GM04504 (cell line): ENCODE measurements around the gene FAHD2A.
"Not testable (repeated sequence)": the region's sequence is repeated elsewhere in the genome, so short reads cannot be mapped to it uniquely, and the experiment has no call there.

Source experiments
- DNase-seq: peaks from one replicate; pipeline ENCODE4 v3.0.0-alpha.2; 2012; ENCODE audit warnings: low read depth

FAHD2A gene

DNA sequence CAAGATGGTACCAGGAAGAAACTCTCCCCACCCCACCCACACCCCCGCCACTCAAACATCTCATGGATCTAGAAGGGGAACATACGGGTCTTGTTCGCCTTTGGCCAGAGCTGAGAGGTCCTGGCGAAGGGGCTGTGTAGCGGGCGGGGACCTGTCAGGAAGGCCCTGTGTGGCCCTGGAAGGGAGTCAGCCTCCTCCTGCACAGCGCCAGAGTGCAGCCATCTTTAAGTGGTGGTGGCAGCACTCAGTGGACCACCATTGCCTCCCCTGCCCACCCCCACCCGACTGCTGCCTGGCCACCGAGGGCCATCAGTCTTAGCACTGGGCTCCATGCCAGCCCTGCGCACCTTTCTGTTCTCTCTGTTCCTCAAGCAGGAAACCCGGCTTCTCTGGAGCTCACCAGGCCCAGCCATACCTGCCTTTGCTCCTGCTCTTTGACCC is 11.6 kb upstream of the FAHD2A start:
- no peak for DNase-seq

DNA sequence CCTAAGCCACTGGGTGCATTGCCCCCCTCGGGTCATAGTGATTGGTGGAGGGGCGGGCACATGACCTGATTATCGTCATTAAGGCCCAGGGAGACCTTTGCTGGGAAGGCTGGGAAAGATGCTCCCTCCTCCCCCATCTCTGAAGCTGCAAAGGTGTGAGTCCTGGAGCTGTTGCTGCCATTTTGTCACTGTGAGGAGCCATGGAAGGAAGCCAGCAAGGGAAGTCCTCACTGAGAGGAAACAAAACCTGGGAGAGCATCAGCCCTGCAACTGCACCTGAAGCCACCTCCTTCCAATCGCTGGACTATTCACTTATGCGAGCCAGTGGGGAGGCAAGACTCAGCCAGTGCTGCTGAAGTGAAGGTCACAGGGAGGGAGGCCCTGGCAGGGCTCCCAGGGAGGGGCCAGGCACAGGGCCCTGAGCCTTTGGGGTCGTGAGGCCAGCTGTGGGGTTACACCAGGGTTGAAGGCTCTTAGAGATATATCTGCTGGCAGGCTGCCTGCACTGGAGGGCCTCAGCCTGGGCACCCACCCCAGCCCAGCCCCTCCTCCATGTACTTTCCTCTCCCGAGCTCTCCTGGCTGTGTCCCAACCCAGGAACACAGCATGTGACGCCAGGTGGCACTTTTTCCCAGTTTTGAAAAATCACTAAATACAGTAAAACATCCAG is 10.7 kb upstream of the FAHD2A start:
- no peak for DNase-seq

DNA sequence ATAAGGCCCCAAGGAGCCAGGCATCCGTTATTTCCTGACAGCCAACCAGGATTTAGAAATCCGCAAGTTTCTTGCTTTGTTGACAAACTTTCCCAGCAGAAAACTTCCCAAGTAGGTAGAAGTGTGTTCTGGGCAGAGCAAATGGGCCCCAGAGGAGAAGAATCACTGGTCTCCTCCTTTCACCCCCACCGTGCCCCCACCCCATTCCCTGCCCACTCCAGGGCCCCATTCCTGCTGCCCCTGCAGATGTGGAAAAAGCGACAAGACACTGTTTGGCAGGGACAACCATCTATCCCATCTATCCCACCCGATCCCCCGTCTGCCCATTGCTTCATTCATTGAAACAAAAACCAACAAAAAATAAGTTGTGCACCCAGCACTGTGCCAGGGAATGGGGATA is 10.2 kb upstream of the FAHD2A start:
- no peak for DNase-seq

DNA sequence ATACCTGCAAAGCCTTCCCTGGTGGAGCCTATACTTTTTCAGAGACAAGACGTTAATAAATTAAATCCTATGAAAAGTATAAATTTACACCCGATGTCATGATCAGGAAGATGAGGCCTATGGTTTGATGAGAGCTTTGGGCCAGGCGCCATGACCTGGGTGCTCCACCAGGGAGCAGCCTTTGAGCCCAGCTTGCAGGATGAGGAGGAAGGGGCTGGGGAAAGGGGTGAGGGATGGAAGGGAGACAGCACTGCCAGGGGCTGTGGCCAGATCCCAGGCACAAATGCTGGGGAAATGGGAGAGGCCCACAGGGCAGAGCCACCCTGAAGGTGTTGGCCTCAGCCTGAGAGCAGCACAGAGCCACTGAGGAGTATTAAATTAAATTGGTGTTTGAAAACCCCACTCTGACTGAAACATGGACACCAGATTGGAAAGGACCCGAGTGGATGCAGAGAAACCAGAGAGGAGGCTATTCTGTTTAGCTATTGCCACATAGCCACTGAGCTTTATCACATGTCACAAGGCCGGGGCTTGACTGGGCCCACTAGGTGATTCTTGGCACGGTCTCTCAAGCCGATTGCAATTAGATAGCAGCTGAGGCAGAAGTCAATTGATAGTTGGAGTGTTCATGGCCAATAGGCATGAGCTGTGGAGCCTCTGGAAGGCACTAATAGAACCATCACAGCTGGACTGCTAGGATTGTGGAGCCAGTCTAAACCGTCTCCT is 9.6 kb upstream of the FAHD2A start:
- DNase-seq: no peak

DNA sequence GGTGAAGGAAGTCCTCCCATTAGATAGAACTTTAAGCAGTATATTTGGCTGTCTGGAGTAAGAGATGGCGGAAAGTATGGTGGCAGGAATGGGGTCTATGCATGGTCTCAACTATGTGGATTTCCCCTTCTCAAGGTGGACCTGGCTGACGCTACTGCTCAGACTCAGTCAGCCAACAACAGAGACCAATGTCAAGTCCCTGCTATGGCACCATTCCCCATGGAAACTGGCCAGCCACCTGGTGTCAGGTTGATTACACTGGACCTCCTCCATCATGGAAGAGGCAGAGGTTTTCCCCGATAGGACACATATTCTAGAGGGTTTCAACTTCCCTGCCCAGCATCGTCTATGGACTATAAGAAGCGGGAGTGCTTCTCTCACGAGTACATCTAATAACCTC is 8.6 kb upstream of the FAHD2A start:
- DNase-seq: no peak

DNA sequence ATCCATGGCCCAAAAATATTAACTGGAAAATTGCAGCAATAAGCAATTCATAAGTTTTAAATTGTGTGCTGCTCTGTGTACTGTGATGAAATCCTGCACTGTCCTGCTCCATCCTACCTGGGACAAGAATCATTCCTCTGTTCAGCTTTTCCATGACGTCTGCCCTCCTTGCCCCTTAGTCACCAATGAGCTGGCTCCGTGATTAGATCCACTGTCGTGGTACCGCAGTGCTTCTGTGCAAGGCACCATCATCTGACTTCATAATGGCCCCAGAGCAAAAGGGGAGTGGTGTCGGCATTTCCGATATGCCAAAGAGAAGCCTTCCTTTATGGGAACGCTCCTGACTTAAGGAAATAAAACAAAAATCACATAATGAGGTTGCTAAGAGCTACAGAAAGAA is 3.4 kb upstream of the FAHD2A start:
- DNase-seq: no peak

DNA sequence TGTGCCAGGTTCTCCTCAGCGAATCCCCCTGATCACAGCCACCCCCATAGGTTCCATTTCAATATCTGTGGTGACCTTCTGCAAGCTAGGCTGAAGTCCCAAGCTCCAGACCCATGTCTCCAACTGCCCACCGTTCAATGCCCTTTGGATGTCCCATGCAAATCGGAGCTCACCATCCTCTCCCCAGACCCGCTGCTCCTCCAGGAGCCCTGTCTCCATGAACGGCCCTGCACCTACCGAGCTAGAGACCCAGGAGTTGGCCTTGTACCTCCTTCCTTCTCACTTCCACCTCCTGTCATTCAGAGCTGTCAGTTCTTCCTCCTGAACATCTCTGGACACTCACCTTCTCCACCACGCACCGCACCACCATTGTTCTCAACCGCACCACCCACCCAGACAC is 1.0 kb upstream of the FAHD2A start:
- DNase-seq: no peak

DNA sequence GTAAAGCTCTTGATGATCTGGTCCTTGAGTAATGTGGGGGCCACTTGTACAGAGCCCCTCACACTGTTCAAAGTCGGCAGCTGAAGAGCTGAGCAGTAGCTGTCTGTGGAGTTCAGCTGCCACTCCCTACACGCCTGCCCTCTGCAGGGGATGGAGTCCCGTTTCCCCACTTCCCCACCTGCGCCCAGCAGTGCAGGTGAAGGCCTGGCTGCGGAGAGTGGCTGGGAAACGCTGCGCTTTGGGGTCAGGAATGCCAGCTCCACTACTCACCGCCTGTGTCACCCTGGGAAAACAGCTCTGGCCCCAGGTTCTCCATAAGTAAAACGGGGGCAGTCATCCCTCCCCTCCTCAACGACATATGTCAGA is 521 bp upstream of the FAHD2A start:
- not testable (repeated sequence) for DNase-seq

DNA sequence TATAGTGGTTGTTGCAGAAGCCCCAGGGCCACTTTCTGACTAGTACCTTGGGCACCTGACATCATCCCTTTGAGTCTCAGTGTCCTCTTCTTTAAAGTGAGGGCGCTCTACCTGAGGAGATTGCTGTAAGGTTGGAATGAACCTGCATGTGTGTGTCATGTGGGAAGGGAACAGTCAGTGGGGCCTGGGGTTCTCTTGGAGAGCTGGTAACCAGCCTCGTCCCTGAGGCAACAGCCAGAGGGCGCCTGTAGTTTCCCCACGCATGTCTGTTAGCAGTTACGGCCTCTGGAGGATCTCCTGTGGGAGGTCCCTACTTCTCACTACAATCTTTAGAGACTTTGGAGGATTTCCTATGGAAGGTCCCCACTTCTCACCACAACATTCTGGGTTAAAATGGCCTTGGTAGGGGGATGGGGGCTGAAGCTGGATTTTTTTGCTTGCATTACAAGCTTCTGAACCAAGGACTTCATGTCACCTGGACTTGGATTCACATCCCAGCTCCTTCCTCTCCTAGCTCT is 755 bp downstream of the FAHD2A start:
- DNase-seq: not testable (repeated sequence)

DNA sequence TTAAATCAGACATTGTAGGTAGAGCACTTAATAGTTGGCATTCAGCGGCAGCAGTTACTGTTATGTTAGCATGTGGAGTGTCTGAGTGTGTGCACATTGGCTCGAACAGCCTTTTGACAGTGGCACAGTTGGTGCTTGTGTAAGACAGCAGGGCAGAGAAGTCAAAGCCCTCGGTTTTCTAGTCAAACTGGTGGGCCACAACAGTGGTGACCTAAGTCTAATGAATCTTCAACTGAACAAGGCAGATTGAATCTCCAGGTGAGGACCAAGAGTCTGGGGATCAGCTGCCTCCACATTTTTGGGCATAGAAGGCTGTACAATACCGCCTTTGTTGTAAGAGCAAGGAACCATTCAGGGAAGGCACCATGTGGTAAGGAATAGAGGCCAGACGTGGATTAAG is 1.3 kb downstream of the FAHD2A start:
- not testable (repeated sequence) for DNase-seq

DNA sequence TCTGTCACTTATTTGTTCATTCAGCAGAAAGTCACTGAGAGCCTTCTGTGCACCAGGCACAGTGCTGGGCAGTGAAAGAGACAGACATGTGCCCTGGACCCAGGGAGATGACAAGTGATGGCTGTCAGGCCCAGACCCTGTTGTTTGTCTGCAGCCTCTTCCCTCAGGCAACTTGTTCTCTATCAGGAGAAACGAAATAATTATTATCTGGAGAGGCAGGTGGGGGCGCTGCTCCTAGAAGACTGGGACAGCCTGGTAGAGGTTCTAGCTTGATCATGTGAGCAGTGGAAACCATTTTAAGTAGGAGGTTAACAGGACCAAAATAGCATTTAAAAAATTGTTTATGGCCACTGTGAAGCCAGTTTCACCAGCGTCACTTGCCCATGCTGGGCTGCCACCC is 2.2 kb downstream of the FAHD2A start:
- DNase-seq: not testable (repeated sequence)

DNA sequence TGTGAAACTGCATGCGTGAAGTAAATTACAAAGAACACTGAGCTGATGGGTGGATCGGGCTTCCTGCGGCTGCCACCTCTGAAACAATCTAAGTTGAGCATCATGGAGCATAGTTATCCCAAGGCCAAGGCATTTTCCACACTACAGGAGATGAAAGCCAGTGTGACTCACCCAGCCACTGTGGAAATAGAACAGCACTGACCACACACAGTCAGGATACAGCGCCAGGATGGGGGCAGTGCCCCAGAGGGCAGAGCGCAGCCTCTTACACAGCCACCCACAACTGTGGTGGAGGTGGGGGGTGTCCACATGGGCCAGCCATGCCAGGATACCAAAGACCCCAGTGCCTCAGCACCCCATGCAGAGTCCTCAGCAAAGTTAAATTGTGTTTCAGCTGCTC is 8.7 kb downstream of the FAHD2A start:
- not testable (repeated sequence) for DNase-seq

DNA sequence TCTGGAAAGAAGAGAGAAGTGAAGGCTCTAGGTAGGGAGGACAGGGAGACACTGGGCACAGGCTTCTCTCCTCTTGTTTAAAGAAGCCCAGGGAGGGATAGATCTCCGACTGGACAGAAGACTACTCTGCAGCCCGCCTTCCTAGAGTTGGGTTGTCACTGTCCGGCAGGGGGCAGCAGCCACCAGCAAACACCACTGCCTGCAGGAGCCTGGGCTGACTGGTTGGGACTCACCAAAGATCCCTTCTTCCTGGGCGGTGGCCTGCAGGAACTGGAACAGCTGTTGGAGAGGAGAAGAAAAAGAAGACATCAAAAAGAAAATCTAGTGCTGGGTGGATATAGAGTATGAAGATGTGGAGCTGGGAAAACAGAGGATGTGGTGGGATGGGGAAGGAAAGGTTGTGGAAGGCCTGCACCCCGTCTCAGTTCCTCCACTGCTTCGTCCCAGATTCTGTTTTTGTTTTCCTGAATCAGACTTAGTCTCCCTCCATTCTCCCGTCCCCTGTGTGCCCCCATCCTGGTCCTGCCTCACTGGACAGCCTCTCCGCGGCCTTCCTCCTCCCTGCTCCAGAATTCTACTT is 11.6 kb downstream of the FAHD2A start:
- DNase-seq: peak; percentile 49

DNA sequence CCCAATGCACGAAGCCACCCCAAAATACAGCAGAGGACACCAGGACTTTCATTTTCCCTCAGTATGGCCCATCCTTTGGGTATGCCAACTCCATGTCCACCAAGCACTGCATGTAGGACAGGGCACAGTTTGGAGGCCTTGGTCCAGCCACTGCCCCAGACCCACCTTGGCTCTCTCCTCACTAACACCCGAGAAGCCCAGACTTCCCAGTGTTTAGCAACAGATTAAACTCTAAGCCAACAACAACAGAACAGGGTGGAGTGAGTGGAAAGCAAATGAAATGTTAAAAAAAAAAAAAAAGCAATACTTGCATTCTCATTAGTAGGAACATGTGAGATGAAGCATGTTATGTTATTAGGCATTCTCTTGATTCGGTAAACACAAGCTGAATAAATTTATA is 12.6 kb downstream of the FAHD2A start:
- DNase-seq: not testable (repeated sequence)

DNA sequence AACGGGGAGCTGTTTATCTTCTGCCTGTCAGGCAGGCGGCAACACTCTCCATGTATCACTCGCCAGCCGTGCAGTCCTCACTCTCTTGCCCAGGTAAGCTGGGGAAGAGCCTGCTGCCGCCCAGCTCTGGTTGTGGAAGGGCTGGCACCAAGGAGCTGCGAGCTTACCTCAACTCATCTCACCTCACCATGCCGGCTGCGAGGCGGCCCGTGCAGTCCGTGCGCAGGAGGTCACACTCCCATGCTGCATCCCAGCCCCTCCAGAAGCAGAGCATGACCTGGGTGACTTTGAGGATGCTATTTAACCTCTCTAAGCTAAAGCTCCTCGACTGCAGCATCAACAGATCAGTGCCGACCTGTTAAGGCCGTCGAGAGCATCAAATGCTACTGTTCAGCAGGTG is 13.1 kb downstream of the FAHD2A start:
- DNase-seq: not testable (repeated sequence)

DNA sequence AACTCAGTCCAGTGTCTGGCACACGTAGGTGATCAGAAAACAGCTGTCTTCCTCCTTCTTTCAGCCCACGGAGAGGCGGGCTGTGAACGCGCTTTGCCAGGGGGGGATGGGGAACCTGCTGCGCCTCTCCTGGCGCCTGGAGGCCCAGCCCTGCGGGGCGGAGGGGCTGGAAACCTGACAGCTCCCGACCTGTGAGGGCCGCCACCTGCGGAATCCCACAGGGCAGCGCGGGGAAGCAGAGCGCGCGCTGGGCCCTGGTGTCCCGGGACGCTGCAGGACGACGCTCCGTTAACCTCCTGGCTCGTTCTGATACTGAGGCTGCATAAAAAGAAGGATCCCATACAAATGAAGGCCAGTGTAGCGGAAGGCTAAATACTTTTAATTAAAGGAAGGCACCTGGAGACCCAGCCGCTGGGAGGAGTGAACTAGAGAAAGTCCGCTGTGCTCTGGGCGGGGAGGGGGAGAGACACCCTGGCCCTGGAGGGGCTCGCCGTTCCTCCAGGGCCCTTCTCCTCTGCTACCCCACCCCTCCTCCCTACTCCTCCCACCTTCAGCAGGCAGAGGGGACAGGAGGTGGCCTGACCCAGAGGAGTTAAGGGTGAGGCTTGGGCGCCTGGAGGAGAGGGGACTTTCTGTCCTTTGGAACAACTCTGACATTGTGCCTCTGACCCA is 24.8 kb downstream of the FAHD2A start:
- not testable (repeated sequence) for DNase-seq

DNA sequence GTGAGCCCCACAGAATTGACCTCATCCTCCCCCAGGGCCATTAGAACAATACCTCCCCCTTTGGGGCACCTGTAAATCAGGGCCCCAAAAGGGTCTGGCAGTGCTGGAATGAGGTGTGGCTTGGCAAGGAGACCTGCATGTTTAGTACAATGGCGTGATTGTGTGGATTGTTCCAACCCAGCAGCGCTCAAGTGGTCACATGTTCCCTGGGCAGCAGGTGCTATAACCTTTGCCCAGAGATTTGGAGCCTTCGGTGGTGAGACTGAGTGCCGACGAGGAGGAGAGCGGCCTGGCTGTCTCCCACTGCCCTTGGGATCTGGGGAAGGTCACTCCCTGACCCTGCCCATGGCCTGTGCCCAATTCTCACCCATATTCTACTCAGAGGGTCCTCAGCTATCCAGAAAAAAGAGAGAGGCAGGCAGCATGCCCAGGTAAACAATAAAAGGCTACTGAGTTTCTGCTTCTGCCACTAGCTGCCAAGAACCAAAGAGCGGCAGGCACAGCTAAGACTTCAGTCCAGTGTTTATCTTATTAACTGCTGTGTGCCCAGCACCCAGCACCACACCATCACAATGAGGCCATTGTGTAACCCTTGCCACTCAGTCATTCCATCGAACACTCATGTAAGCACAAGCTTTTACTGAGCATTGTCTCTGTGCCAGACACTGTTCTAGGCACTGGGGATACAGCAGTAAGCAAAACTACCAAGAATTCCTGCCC is 27.4 kb downstream of the FAHD2A start:
- not testable (repeated sequence) for DNase-seq

DNA sequence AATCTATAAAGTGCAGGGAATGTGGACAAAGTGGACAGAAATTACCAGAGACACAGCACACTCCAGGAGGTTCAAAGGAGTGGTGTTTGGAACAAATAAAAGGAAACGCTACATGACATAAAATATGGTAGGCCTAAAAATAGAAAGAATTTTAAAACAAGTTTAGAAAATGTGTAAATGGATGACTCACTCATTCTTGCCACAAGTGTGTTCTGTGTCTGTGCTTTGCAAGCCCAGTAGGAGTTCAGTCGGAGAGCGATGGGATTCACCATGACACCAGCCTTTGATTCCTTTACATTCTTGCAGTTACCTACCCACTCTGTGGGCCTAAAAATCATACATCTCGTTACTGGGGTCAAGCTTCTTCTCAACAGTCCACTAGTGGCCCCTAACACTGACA is 30.9 kb downstream of the FAHD2A start:
- not testable (repeated sequence) for DNase-seq

DNA sequence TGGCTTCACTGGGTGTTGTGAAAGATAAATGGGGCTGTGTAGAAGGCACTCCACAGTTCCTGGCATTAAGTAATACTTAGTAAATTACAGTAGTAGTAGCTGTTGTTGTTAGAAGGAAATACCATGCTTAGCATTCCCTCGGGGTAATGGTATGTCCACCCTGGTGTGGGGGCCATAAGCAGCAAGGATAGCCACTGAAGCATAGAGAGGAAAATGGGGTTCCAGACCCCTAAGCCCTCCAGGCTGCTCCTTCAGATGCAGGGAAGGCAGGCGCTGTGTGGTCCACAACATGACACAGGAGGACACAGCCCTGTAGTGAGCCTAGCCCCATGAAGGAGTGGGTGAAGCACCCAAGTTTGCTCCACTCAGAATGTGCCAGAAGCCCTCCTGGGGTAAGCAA is 31.5 kb downstream of the FAHD2A start:
- DNase-seq: not testable (repeated sequence)

DNA sequence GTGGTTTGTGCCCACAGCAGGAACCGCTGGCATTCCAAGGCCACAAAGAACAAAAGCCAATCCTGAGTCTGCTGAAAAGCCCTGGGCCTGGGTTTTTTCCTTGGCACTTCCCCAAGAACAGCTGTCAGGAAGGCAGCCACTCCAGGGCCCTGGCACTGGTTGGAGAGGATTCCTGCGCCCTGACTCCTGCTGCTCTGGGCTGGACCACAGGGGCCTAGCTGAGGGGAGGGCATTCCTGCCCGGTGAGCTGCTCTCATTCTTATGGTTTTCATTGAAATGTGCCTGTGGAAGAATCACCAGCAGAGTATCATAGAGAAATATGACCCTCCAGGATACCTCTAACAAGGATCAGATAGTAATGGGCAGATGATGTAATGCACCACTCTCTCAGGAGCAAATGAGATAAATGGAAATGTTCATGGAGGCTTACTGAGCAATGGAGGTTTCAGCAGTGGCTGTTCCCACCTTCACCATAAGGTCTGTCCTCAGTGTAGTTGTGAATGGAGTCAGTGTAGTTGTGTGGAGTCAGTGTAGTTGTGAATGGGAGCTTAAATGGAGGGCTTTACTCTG is 32.1 kb downstream of the FAHD2A start:
- DNase-seq: peak; percentile 33

DNA sequence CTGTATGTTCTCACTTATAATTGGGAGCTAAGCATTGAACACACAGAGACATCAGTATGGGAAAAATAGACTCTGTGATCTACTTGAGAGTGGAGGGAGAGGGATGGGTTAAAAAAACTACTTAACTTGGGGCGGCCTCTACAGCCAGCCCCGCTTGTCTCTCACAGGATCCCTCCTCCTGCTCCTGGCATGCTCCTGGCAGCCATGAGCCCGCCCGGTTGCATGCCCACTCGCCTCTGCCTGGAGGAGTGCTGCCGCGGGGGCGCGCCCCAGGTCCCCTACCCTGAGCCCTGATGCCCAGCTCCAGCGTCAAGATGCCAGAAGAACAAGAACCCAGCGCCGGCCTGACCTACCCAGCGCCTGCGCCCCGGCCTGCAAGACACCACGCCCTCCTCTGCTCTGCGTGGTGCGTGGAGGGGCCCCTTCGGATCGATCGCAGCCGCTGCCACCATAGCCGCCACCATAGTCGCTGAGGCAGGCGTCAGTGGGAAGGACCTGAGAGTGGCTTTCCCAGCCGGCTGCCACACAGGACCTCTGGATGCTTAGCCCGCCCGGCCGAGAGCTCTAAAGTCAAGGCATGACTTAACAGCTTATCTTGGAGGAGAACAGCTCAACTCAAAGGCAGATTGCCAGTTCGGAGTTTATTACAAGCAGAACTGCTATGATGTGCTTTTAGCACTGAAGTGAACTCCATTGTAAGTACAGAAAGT is 32.8 kb downstream of the FAHD2A start:
- not testable (repeated sequence) for DNase-seq
